GM12864 (cell line): ENCODE data around the gene TMBIM6.

ENCODE experiments used
- DNase-seq: peaks from one replicate; pipeline ENCODE4 v3.0.0-alpha.2; 2011; ENCODE audit warnings: low read depth
- H3K4me3 ChIP-seq: 2 replicates; pipeline ENCODE4 v1.5.1; 2011; ENCODE audit warnings: mild to moderate bottlenecking, low read depth, low read length, control low read depth
- CTCF ChIP-seq: IDR thresholded peaks from 2 replicates; pipeline ENCODE4 v1.5.1; 2011; ENCODE audit warnings: low read depth, mild to moderate bottlenecking, moderate library complexity, low read length, control low read depth, inconsistent platforms; ENCODE audit errors: missing control alignments

TMBIM6 gene

GRCh38 chr12:49809906-49810389 lies 68.6 kb downstream of the TMBIM6 start:
- DNase-seq: no peak
- no peak overlapping the region for H3K4me3 ChIP-seq
- no peak for TF ChIP-seq CTCF

- DNase-seq: no peak
- TF ChIP-seq CTCF: no peak
- no peak overlapping the region for H3K4me3 ChIP-seq
Observed at GRCh38 chr12:49811136-49811535, 69.8 kb downstream of the TMBIM6 start.

GRCh38 chr12:49811961-49812401 lies 70.6 kb downstream of the TMBIM6 start:
- peak; percentile 24 for DNase-seq
- TF ChIP-seq CTCF: no peak
- no peak overlapping the region; the same call in 1 of the 2 replicates for H3K4me3 ChIP-seq

- no peak overlapping the region for H3K4me3 ChIP-seq
- no peak for DNase-seq
- TF ChIP-seq CTCF: no peak
Observed at GRCh38 chr12:49813131-49813530, 71.8 kb downstream of the TMBIM6 start.
